ENCODE measurements around the gene KLHL29. TPM values are rescaled to one million over a fixed set of nuclear protein-coding genes. Genes with fewer than 3 reads are reported as not detected.

KLHL29 gene
- total and polyA plus RNA-seq, 2 donors (not counting 1 experiment from before 2014, with no cell fraction given) = 1.3 to 3.4 TPM

- DNase-seq (no peak), ATAC-seq (ENCODE audit: low read depth) (no peak)
- no peak overlapping the region for H2AFZ ChIP-seq (ENCODE audit: insufficient read depth, low read depth, low read length, poor library complexity, severe bottlenecking)
- no peaks in the 10 kb centered on the region for H3K36me3 ChIP-seq (replicated peaks in 1 of 2; ENCODE audit: control extremely low read depth in 1 of 2, control insufficient read depth in 1 of 2, extremely low read depth in 1 of 2, insufficient read depth in 2 of 2, low read length in 1 of 2)
- WGBS (ENCODE audit: insufficient coverage) = 93% methylated on average over 7 of the region's 8 CpGs
- no peak overlapping the region for H3K27ac ChIP-seq (ENCODE audit: low read length in 2 of 2)
- no peak overlapping the region for H3K4me3 ChIP-seq (ENCODE audit: control extremely low read depth in 1 of 5, extremely low read depth in 1 of 5, insufficient read depth in 1 of 5, low read depth in 2 of 5, low read length in 4 of 5)
- TF ChIP-seq, protein P1, sequence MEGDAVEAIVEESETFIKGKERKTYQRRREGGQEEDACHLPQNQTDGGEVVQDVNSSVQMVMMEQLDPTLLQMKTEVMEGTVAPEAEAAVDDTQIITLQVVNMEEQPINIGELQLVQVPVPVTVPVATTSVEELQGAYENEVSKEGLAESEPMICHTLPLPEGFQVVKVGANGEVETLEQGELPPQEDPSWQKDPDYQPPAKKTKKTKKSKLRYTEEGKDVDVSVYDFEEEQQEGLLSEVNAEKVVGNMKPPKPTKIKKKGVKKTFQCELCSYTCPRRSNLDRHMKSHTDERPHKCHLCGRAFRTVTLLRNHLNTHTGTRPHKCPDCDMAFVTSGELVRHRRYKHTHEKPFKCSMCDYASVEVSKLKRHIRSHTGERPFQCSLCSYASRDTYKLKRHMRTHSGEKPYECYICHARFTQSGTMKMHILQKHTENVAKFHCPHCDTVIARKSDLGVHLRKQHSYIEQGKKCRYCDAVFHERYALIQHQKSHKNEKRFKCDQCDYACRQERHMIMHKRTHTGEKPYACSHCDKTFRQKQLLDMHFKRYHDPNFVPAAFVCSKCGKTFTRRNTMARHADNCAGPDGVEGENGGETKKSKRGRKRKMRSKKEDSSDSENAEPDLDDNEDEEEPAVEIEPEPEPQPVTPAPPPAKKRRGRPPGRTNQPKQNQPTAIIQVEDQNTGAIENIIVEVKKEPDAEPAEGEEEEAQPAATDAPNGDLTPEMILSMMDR (IDR thresholded peaks at IDR 0.05) = no peak
- no peak for TF ChIP-seq EZH2 (IDR thresholded peaks at IDR 0.05; ENCODE audit: borderline replicate concordance, insufficient read depth, low read depth, low read length, poor library complexity, severe bottlenecking)
- Mint-ChIP-seq H3K4me3 (no peak overlapping the region), H3K9me3 (ENCODE audit: insufficient read depth) (no peaks in the 10 kb centered on the region), H3K27ac (no peak overlapping the region), H3K27me3 (peaks cover 3% of the 10 kb centered on the region), H3K4me1 (peaks cover 8% of the 10 kb centered on the region)
- H3K27me3 ChIP-seq (replicated peaks in 1 of 4; ENCODE audit: control extremely low read depth in 1 of 4, control insufficient read depth in 3 of 4, insufficient read depth in 4 of 4, low read length in 3 of 4) = peaks cover 0 to 3% (median 0%) of the 10 kb centered on the region in 4 experiments
- no peaks in the 10 kb centered on the region for H4K20me1 ChIP-seq (ENCODE audit: control insufficient read depth, insufficient read depth, low read length, poor library complexity, severe bottlenecking)
- H3K9me3 ChIP-seq (ENCODE audit: control extremely low read depth in 1 of 3, control insufficient read depth in 2 of 3, insufficient read depth in 1 of 3, low read length in 2 of 3) = no peaks in the 10 kb centered on the region
- ChIA-PET POLR2A (no interaction called here), CTCF (no interaction called here)
- H3K4me2 ChIP-seq (replicated peaks; ENCODE audit: low read depth, low read length, poor library complexity, severe bottlenecking) = no peak overlapping the region
- H3K9ac ChIP-seq (ENCODE audit: low read length) = no peak overlapping the region
- H3K79me2 ChIP-seq (ENCODE audit: control insufficient read depth, insufficient read depth, low read length) = no peaks in the 10 kb centered on the region
- no peaks in the 10 kb centered on the region for H3K4me1 ChIP-seq (ENCODE audit: control insufficient read depth in 2 of 2, insufficient read depth in 2 of 2, low read length in 2 of 2)
- intact Hi-C loops (cut with micrococcal nuclease) = no loop called here
Observed at GRCh38 chr2:23499439-23499838, 114.5 kb downstream of the KLHL29 start.

DNA sequence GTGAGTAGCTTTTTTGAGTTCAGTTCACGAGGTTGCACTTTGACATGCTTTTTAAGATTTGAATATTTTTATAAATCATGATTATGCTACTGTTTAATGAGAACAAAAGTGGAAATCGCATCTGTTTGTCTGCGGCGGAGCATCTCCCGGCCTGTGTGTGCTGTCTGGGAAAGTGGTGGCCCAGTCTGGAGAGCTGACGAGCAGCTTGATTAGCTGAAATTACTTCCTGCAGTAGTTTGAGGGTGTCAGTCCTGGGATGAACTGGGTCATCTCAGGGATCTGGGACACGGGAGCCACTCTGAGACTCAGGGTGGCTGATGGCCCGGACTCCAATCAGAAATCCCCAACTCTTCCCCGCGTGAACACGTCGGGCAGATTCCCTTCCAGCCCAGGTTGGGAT, 115.9 kb downstream of the KLHL29 start:
- H3K4me3 ChIP-seq (ENCODE audit: control extremely low read depth in 1 of 5, extremely low read depth in 1 of 5, insufficient read depth in 1 of 5, low read depth in 2 of 5, low read length in 4 of 5) = no peak overlapping the region
- peaks cover 1% of the 10 kb centered on the region for H3K27me3 Mint-ChIP-seq
- no peak for DNase-seq
- intact Hi-C loops (cut with micrococcal nuclease) = no loop called here
- H3K4me3 Mint-ChIP-seq = no peak overlapping the region
- H3K9me3 ChIP-seq (ENCODE audit: control extremely low read depth in 1 of 3, control insufficient read depth in 2 of 3, insufficient read depth in 1 of 3, low read length in 2 of 3) = no peaks in the 10 kb centered on the region
- CTCF ChIA-PET = no interaction called here
- no peaks in the 10 kb centered on the region for H3K79me2 ChIP-seq (ENCODE audit: control insufficient read depth, insufficient read depth, low read length)
- H3K9me3 Mint-ChIP-seq (ENCODE audit: insufficient read depth) = no peaks in the 10 kb centered on the region
- H3K36me3 ChIP-seq (replicated peaks in 1 of 2; ENCODE audit: control extremely low read depth in 1 of 2, control insufficient read depth in 1 of 2, extremely low read depth in 1 of 2, insufficient read depth in 2 of 2, low read length in 1 of 2) = no peaks in the 10 kb centered on the region
- no peak overlapping the region for H3K27ac ChIP-seq (ENCODE audit: low read length in 2 of 2)
- no peaks in the 10 kb centered on the region for H4K20me1 ChIP-seq (ENCODE audit: control insufficient read depth, insufficient read depth, low read length, poor library complexity, severe bottlenecking)
- H3K27me3 ChIP-seq (replicated peaks in 1 of 4; ENCODE audit: control extremely low read depth in 1 of 4, control insufficient read depth in 3 of 4, insufficient read depth in 4 of 4, low read length in 3 of 4) = peaks cover 0 to 3% (median 0%) of the 10 kb centered on the region in 4 experiments
- ATAC-seq (ENCODE audit: low read depth) = no peak
- H3K9ac ChIP-seq (ENCODE audit: low read length) = no peak overlapping the region
- H3K4me1 Mint-ChIP-seq = peaks cover 8% of the 10 kb centered on the region
- no peak overlapping the region for H3K27ac Mint-ChIP-seq
- POLR2A ChIA-PET = no interaction called here
- no peaks in the 10 kb centered on the region for H3K4me1 ChIP-seq (ENCODE audit: control insufficient read depth in 2 of 2, insufficient read depth in 2 of 2, low read length in 2 of 2)
- no peak for TF ChIP-seq EZH2 (IDR thresholded peaks at IDR 0.05; ENCODE audit: borderline replicate concordance, insufficient read depth, low read depth, low read length, poor library complexity, severe bottlenecking)
- TF ChIP-seq, protein P1 (IDR thresholded peaks at IDR 0.05) = no peak
- 99% methylated on average over 9 of the region's 12 CpGs for WGBS (ENCODE audit: insufficient coverage)
- no peak overlapping the region for H2AFZ ChIP-seq (ENCODE audit: insufficient read depth, low read depth, low read length, poor library complexity, severe bottlenecking)
- H3K4me2 ChIP-seq (replicated peaks; ENCODE audit: low read depth, low read length, poor library complexity, severe bottlenecking) = no peak overlapping the region

All from B cell (primary cell).